NCI-H2171 (cell line): ENCODE measurements around the gene SULT2A1.
A peak's percentile ranks its signal among the peaks of the same experiment; 100 is the strongest.
"Not testable (repeated sequence)": the region's sequence is repeated elsewhere in the genome, so short reads cannot be mapped to it uniquely, and the experiment has no call there.

Experiments used
- DNase-seq: peaks from one replicate; lab custom pipeline; 2025; lab: John Stamatoyannopoulos, UW

SULT2A1 gene

GRCh38 chr19:47886010-47886559, at the start of gene SULT2A1:
Gene SULT2A1 (minus strand): TSS chr19:47886315. CDS start chr19:47886257, 58 bp downstream.
- DNase-seq, result no peak

- not testable (repeated sequence) for DNase-seq
These were observed 42.5 kb upstream of the SULT2A1 start for GRCh38 chr19:47928581-47928980.

GRCh38 chr19:47920107-47920506, 34.0 kb upstream of the SULT2A1 start:
- not testable (repeated sequence) for DNase-seq

GRCh38 chr19:47910191-47910590, 24.1 kb upstream of the SULT2A1 start:
- DNase-seq, result not testable (repeated sequence)

GRCh38 chr19:47909350-47909749, 23.2 kb upstream of the SULT2A1 start:
- not testable (repeated sequence) for DNase-seq

GRCh38 chr19:47901370-47901769, 15.3 kb upstream of the SULT2A1 start:
- no peak for DNase-seq

GRCh38 chr19:47899335-47899734, 13.2 kb upstream of the SULT2A1 start:
- DNase-seq, result no peak

GRCh38 chr19:47897861-47898260, 11.7 kb upstream of the SULT2A1 start:
- DNase-seq, result no peak

GRCh38 chr19:47896773-47897172, 10.7 kb upstream of the SULT2A1 start:
- no peak for DNase-seq

GRCh38 chr19:47896019-47896418, 9.9 kb upstream of the SULT2A1 start:
- no peak for DNase-seq

GRCh38 chr19:47895165-47895782, 9.2 kb upstream of the SULT2A1 start:
- DNase-seq, result no peak

GRCh38 chr19:47891923-47892666, 6.0 kb upstream of the SULT2A1 start:
- DNase-seq, result no peak

- DNase-seq, result no peak
These were observed 5.5 kb upstream of the SULT2A1 start for GRCh38 chr19:47891622-47891922.

- no peak for DNase-seq
These were observed 4.9 kb upstream of the SULT2A1 start for GRCh38 chr19:47890865-47891621.

- no peak for DNase-seq
These were observed 1.1 kb downstream of the SULT2A1 start for GRCh38 chr19:47885067-47885463.

- DNase-seq, result no peak
These were observed 3.2 kb downstream of the SULT2A1 start for GRCh38 chr19:47882890-47883289.

GRCh38 chr19:47881757-47882156, 4.4 kb downstream of the SULT2A1 start:
- no peak for DNase-seq

GRCh38 chr19:47879385-47879784, 6.7 kb downstream of the SULT2A1 start:
- DNase-seq, result not testable (repeated sequence)

- no peak for DNase-seq
These were observed 7.2 kb downstream of the SULT2A1 start for GRCh38 chr19:47878906-47879305.

GRCh38 chr19:47865166-47865565, 20.9 kb downstream of the SULT2A1 start:
- no peak for DNase-seq

GRCh38 chr19:47863514-47863936, 22.6 kb downstream of the SULT2A1 start:
- DNase-seq, result peak; percentile 32

GRCh38 chr19:47861630-47862029, 24.5 kb downstream of the SULT2A1 start:
- no peak for DNase-seq
